HCEC 1CT (cell line): ENCODE data around the gene HECTD4.

Experiments used
- DNase-seq: peaks from one replicate; pipeline ENCODE4 v3.0.0-alpha.2; 2017

The HECTD4 gene

DNA sequence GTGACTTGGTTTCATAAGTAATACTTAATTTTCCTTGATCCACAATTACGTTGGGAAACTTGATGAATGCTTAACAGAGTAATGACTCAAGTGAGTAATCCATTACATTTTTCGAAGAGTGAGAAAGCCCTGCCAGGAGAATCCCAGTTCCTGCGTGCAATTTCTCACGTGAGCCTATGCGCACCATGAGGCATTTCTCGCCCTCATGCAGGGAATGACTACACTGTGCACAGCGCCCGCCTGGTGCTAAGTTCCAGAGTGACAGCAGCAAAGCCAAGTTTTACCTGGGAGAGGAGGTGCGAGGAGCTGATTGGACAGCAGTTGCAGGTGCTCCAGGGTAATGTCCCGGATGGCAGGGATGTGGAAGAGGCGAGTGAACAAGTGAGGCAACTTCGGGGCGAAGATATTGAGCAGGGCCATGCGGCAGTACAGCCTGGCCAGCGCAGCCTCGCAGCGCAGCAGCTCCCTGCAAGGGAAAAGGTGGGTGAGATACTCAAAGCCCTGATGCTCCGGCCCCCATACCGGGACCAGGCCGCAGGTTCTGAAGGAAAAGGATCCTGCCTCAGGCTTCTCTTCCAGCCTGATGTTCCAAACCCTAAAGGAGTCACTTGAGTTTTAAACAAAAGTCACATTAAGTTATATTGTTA, 187.5 kb downstream of the HECTD4 start:
- no peak for DNase-seq

DNA sequence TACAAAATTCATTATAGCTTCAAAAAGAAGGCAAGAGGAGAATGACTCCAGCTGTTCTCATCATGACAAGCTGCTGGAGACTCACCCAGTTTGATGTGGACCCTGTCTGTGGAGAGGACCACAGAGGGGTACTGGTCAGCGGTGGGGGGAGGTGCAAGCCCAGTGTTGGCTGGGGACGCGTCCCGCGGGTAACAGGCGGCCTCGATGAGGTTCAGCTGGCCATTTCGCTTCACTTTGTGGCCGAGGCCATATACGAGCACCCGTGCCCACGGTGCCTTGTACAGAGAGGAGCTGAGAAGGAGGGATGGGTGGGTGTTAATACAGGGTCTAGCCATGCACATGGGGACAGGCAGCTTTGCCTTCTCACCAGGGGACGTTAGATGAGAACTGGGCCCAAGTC, 189.8 kb downstream of the HECTD4 start:
- DNase-seq, result no peak

DNA sequence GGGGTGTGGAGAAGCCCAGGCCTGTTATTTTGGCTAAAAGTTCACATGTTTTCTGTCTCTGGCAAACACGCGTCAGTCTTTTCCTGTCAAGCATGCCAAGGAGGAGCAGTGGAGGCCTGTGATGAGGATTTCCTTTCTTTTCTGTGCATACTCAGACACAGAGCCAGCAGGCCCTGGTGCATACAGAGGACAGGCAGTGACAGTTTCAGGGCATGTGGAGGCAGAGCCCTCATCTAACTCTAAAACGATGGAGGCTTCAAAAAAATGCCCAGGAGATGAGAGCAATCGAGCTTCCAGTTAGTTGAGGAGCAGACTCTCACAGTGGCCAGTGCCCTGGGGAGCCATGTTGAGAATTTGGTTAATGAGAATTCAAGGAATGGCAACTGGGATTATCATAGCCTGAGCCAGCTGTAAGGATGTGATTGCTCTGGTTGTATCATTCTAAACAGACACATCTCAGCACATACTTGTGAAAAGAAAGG, 190.3 kb downstream of the HECTD4 start:
- DNase-seq, result no peak

DNA sequence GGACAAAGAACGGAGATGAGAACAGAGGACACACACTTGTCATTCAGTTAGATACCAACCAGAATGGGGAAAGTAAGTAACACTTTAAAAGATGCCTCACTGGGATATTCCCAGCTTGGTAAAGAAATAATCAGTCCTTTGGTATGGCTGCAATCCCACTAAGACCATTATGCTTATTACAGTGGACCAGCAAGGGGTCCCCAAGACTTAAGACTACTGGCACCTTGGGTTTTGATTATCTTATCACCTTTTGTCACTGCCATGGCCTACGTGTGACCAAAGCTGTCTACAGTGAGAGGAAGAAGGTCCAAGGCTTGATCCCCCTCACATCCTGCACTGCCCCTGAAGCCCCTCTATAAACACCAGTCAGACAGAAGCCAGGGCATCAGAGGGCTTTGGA, 191.0 kb downstream of the HECTD4 start:
- DNase-seq, result no peak

DNA sequence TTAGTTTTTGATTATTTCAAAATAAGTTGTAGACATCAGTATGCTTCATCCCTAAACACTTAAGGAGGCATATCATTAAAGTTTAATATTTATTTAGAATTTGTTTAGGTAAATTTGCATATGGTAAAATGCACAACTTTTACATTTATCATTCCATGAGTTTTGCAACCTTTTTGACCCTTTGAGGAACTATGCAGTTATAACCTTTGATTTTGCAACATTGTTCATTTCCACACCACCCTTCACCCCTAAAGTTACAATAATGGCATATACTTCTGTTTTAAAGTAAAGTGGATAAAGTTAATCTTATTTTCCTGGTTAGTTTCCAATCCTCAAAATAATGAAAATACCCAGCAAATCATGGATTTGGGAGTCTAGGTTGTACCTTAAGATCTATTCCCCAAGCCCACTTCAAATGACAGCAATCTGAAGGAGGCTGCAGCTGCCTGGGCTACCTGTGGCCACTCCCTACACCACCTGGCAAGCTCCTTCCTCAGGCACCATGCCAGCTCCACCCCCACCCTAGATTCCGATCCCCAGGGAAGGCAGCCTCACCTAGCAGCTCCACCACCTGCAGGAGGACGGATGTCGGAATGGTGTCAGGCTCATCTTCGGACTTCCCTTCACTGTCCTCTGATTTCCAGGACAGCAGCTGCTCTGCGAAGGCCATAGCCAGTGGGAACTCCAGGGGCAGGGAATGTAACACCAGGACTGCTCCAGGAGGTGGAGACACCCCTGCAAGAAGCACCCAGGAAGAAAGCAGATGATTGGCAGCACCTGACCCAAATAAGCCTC, 191.8 kb downstream of the HECTD4 start:
- DNase-seq, result no peak

DNA sequence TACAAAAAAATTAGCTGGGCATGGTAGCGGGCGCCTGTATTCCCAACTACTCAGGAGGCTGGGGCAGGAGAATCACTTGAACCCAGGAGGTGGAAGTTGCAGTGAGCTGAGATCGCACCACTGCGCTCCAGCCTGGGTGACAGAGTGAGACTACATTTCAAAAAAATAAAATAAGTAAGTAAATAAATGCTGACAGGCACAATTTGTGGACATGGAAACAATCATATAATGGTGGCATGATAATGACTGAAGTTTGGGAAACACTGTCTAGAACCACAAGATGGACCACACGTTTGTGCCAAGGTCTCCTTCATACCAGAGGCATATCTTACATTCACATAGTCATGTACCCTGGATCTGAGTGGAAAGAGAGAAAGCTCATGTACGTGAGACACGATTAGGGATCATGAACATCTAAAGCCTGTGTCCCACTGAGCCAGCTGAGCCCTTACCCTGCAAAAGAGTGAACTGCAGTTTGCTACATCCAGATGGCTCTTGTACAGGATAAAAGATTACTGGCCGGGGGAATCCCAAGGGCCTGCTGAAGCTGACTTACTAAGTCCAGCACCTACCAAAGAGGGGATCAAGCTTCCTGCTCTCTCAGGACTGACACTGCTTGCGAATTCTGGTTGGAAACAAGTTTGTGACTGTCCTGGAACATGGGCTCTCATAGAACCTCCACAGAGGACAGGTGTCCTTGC, 194.0 kb downstream of the HECTD4 start:
- DNase-seq, result no peak

DNA sequence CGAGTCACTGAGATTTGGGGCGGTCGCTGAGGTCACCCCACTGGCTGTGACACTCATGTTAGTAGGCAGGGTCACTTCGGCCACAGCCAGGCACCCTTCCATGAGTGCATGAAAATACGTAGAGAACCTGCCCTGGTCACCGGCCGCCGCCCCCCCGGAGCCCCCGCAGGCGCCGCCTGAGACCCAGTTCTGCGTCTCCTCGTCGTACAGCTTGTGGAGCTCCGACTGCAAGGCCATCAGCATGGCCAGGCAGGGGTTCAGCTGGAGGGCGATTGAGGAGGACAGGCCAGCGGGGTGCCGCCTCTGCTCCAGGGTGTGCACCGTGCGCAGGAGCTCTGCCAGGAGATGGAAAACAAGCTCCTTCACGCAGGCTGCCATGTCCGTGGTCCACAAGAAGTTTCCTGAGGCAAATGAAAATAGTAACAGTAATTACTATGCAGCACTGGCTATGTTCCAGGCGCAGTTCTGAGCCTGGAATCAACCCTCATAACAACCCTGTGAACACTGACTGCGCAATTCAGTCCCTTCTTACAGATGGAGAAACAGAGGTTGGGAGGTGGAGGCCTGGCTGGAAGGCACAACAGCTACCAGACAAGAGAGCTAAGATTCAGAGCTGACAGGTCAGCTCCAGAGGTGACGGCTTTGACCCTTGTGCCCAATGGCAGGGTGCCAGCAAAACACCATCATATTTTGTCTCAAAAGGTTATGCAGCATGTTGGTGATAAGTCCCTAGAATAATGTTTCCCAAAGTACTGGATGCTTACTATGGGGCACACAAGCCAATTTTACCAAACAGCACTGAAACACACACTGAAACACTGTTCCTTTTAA, 196.9 kb downstream of the HECTD4 start:
- DNase-seq, result no peak

DNA sequence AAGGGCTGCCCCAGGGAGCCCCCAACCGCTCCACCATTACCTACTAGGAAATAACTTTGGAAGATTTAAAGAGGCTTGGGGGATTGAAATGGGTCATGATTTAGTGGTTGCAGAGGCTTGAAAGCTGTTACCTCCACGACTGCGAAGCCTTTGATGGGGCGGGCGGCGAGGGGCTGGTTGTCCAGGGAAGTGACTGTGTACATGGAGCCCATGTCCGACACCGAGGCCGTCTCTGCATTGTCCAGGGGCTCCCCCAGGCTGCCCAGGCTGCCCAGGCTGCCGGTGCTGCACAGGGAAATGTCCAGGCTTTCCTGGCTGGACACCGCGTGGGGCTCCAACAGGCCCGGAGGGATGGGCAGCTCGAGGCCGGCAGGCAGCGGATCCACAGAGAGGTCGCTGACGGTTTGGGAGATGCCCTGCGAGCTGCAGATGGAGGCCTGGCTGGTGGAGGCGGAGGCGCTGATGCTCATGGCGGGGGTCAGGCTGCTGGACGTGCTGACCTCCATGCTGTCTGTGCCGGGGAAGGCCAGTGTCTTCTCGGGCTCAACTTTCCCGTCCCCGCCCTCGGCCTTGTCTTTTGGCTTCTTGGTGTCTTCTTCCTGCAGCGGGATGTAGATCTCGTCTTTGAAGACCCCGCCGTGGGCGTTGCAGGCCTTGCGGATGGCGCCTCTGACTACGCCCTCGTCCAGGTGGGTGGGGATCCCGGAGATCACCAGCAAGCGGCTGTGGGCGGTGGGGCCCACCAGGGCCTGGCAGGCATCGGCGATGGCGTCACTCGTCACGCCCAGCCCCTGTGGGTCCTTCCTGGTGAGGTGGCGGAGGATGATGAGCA, 198.0 kb downstream of the HECTD4 start:
- no peak for DNase-seq

DNA sequence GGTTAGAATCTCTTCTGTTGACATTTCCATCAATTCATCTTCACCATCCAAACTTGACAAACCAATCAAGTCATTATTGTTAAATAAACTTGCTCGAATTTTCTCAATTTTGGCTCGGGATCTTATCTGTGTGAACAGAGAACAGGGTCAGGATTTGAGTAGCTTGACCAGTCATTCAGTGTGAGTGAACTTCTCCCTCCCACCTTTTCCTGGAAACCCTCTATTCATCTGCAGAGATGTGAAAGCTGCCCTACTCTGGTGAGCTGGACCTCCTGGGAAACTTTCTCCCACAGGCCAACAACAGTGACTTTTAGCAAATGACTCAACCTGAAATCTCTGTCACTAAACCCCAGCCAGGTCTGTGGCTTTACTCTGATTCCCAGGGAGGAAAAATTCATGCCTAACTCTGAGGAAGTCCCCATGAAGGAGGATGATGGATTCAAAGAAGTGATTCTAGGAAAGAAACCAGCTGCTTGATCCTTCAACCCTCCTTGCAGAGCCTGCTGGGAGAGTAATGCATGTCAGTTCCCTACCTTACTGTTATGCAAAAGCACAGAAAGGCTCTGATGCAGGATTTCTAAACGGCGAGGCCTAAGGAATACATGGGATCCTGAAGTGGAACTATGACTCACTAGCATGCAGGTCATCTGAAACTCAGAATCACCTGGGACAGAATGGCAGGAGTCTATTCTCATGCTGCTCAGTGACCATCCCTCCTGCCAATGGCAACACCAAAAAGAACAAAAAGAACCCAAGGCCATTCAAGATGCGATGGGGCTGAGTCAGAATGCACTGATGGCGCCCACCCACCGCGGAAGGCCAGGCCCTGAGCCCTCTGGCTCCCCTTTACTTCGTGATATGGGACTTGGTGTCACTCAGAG, 198.8 kb downstream of the HECTD4 start:
- DNase-seq, result no peak

DNA sequence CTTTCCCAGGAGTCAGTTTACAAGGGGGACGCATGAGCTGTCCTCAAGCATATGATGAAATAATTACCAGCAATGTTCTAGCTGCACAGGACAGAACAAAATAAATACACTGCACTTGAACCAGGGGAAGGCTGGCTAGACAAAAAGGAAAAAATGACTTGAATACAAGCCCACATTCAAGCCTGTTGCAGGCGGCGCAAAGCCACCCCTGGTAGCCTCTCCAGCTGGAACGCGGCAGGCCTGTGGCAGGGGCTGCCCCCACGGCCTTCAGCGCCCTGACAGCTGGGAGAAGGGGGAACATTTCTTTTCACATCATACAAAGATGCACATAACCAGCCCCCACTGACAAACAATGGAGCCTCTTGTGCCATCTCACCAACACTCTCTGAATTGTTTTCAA, 199.7 kb downstream of the HECTD4 start:
- no peak for DNase-seq

DNA sequence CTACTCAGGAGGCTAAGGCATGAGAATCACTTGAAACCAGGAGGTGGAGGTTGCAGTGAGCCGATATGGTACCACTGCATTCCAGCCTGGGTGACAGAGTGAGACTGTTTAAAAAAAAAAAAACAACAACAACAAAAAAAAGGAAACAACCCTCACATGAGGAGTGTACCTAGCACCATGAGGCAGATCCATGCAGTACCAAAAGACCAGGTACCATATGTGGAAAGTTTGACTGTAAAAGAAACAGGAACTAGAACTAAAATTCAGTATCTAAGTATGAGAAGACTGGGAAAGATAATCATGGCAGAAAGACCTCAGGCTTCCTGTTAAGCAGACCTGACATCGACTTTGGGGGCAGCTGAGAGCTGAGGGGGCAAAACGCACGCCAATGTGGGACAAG, 201.8 kb downstream of the HECTD4 start:
- no peak for DNase-seq

DNA sequence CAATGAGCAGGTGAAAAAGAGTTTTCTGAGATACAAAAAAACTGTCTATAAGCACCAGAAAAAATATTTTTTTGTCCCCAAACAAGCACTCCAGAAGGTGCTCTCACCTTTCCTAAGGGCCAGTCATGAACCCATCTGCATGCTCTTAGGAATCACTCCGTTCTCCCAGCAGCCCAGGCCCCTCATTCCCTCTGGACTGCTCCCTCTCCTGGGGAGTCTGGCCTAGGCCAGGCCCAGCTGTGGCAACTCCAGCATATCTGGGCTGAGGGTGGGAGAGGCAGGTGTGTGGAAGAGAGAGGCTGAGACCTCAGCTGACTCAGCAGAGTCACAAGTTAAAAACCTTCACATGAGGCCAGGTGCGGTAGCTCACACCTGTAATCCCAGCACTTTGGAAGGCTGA, 202.3 kb downstream of the HECTD4 start:
- peak; percentile 66 for DNase-seq

DNA sequence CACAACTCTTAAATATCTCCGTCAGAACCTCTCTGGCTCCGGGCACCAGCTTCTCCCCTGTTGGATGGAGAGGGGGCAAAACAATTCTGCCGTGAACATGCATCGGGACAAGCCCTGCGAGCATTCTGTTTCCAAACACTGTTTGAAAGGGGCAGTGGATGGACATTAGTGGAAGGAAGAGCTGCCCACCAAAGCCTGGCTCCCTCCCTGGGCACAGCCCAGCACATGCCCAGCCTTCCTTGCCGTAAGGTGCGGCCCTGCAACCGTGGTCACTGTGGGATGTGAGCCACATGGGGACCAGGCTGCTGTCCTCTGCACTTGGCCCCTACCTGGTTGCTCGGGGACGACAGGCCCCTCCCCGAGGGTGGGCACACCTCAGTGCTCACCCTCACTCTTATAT, 202.9 kb downstream of the HECTD4 start:
- DNase-seq, result no peak

DNA sequence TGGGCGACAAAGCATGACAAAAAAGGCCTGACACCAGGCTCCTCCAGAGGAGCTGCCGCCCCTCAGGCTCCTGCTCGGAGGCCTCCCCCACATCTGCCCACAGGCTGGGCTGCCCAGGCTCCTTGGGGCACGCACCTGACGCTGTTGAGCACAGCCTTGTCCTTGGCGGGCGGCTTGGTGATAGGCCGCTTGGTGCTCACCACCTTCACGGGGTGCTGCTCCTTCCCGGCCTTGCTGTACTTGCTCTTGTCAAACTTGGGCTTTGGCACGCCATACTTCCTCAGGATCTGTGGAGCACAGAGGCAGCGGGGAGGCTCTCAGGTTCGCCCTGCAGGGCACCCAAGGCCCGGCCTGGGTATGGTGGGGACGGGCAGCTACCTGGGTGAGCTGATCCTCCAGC, 203.4 kb downstream of the HECTD4 start:
- DNase-seq, result no peak

DNA sequence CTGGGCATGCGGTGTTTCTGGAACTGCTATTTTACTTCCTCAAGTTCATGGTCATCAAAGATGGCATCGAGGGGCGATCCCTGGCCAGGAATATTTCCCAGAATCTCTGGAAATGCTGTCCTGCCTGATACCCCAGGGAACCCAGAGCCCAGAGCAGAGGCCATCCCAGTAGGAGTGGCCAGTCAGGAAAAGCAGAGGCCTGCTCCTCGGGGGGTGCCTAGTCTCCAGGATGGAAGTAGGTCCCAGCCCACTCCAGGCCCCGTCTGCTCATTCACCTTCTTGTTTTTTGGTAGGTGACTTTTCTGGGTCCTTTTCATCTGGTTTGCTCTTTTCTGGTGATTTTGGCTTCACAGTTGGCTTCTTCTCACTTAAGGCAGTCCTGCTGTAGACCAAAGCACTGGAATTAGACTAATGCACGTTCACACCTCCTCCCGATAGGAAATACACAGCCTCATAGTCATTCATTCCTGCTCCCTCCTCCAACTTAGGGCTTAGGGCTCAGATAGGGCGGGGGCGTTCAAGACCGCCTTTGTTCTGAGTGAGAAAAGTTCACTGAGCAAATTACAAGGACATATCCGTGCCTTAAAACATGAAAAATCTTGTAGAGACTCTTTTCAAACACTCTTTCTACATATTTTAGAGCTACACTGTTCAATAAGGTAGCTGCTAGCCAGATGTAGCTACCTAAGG, 205.8 kb downstream of the HECTD4 start:
- DNase-seq, result no peak

DNA sequence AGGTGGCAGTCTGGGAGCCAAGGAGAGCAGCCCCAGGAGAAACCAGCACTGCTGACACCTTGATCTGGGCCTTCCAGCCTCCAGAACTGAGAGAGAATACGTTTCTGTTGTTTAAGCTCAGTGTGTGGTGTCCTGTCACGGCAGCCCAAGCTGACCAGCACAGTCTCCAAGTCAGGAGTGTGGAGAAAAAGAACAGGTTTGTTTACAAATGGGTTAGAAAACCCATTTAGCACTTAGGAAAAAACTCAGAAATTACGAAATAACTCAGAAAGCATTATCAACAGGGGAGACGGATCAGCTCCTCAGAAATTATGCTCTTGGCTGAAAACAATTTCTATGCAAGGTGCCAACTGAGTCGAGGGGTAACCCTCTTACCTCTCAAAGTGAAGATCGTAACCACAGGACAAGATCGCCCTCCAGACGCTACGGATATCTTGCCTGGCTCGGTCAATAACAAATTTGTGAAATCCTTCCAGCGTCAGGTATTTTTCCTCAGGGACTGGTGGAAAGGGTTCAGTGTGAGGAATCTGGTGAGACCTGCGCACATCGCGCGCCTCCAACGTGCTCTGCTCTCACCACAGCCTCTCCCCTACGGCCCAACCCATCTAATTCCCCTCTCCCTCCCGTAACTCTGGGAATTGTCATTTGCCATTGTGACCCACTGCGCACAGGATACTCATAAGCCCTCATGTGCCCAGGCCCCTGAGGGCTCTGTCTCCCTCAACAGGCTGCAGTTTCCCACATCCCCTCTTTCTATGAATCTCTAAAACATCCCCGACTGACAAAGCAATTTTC, 206.7 kb downstream of the HECTD4 start:
- DNase-seq, result no peak

DNA sequence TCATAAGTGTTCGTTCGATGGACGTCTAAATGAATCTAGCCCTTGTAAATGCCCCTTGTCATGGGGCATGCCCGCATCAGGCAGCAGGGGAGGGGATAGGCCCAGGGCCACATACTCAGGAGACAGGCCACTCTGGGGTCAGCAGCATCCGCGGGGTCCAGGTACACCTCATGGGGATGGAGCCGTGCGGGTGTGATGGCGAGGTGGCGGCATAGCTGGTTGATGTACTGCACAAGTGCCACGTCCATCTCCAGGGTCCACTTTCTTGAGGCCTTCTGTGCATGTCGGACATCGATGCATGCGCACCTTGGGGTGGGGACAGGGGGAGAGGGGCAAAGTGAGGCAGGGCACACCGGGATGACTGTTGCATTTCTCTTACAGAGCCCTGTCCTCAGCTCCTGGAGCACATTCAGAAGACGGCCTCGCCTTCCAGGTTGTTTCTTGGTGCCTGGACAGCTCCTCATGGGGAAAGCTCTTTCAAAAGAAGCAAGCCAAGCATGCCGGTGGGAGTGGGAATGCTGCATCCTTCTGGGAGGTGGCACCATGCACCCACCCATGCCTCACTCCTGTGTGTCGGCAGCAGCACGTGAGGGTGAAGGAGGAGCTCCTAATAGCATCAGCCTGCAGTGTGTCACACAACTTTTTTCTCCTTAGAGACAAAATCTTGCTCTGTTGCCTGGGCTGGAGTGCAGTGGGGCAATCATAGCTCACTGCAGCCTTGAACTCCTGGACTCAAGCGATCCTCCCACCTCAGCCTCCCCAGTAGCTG, 209.5 kb downstream of the HECTD4 start:
- DNase-seq, result no peak

DNA sequence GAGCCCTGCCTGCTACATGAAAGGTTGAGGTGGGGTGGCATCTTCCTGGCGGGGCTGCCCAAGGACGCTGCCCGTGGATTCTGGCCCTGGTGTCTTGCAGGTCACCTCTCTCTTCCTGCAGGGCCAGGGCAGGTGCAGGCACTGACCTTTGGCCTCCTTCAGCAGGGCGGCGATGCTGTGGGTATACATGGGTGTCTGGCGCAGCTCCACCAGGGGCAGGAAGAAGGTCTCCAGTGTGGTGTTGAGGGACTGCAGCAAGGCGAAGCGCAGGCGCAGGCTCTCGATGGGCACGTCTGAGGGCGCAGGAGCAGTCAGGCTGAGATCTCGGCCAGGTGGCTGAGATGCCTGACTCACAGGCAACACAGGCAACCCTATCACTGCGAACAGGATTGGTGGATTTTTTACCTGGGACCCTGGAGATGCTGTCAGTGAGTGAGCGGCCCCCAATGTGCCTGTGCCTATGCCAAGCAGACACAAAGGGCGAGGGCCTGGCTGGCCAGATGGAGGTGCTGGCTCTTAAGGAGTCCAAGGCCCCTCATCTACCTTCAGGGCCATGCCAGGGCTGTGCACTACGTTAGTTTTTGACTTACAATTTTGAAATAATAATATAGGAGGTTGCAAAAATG, 211.1 kb downstream of the HECTD4 start:
- no peak for DNase-seq
